DMS153 treated with DMSO at 0.1 percent for 48 hours (cell line): ENCODE measurements around the gene RPLP1.

ENCODE experiments used
- DNase-seq: peaks from one replicate; lab custom pipeline; 2025; ENCODE audit not compliant: unreplicated experiment; lab: John Stamatoyannopoulos, UW

The RPLP1 gene

GRCh38 chr15:69496001-69496400 is 43.4 kb downstream of the RPLP1 start:
- no peak for DNase-seq

- DNase-seq: no peak
These were observed 44.5 kb downstream of the RPLP1 start for GRCh38 chr15:69497076-69497475.

GRCh38 chr15:69497667-69498066 is 45.0 kb downstream of the RPLP1 start:
- DNase-seq: no peak

- no peak for DNase-seq
These were observed 45.7 kb downstream of the RPLP1 start for GRCh38 chr15:69498282-69498681.

GRCh38 chr15:69498987-69499386 is 46.4 kb downstream of the RPLP1 start:
- no peak for DNase-seq

GRCh38 chr15:69499521-69500211 is 47.0 kb downstream of the RPLP1 start:
- no peak for DNase-seq

GRCh38 chr15:69500339-69500738 is 47.7 kb downstream of the RPLP1 start:
- DNase-seq: no peak

GRCh38 chr15:69501456-69501855 is 48.8 kb downstream of the RPLP1 start:
- no peak for DNase-seq

- DNase-seq: no peak
These were observed 49.9 kb downstream of the RPLP1 start for GRCh38 chr15:69502470-69503045.

- DNase-seq: no peak
These were observed 51.9 kb downstream of the RPLP1 start for GRCh38 chr15:69504352-69505040.
